Endometrial microvascular endothelial cells (primary cell): ENCODE results near the gene JAM2. TPM values are rescaled to one million over a fixed set of nuclear protein-coding genes. Genes with fewer than 3 reads are reported as not detected.
"Not testable (repeated sequence)": the region's sequence is repeated elsewhere in the genome, so short reads cannot be mapped to it uniquely, and the experiment has no call there.

Experiments
- in situ Hi-C: cut with HindIII; loops from 2 replicates; pipeline ENCODE4 v1.10.0; 2017; ENCODE audit warnings: low sequenced_read_pairs, low pct_unique_long_range_greater_than_20kb; ENCODE audit errors: inconsistent ontology term
- total RNA-seq: library from RNA; depleted of rRNA; stranded (reverse); fragments of >200 nt; gene quantifications from one replicate; pipeline ENCODE4 v1.2.3, GENCODE V29; 2015; ENCODE audit errors: inconsistent ontology term

JAM2 gene
- total RNA-seq, 1 donor from 2014 or later = 3.1 TPM

- in situ Hi-C loops = no loop called here
Measured at GRCh38 chr21:25701529-25701928, 62.5 kb downstream of the JAM2 start.

GRCh38 chr21:25708467-25709065, 69.5 kb downstream of the JAM2 start:
- in situ Hi-C loops = no loop called here

GRCh38 chr21:25709684-25710265, 70.7 kb downstream of the JAM2 start:
- in situ Hi-C loops = no loop called here

- in situ Hi-C loops = no loop called here
Measured at GRCh38 chr21:25710550-25710949, 71.5 kb downstream of the JAM2 start.

- in situ Hi-C loops = not testable (repeated sequence)
Measured at GRCh38 chr21:25714066-25714465, 75.0 kb downstream of the JAM2 start.

- in situ Hi-C loops = no loop called here
Measured at GRCh38 chr21:25717491-25718147, 78.6 kb downstream of the JAM2 start.

GRCh38 chr21:25721987-25722386, 82.9 kb downstream of the JAM2 start:
- in situ Hi-C loops = no loop called here

- in situ Hi-C loops = no loop called here
Measured at GRCh38 chr21:25722631-25723030, 83.6 kb downstream of the JAM2 start.

GRCh38 chr21:25732091-25732760, 93.2 kb downstream of the JAM2 start:
- in situ Hi-C loops = no loop called here

GRCh38 chr21:25733859-25734653, 95.0 kb downstream of the JAM2 start:
- in situ Hi-C loops = no loop called here

GRCh38 chr21:25734654-25734903, 95.5 kb downstream of the JAM2 start:
- in situ Hi-C loops = no loop called here

- in situ Hi-C loops = no loop called here
Measured at GRCh38 chr21:25734904-25735645, 96.0 kb downstream of the JAM2 start, which contains the start of the genes ATP5PF and GABPA. ATP5PF (minus strand) TSS chr21:25734904; CDS start chr21:25729794, 5,110 bp downstream. GABPA (plus strand) TSS chr21:25734972; CDS start chr21:25741599, 6,627 bp downstream.

- in situ Hi-C loops = no loop called here
Measured at GRCh38 chr21:25735646-25736597, 96.9 kb downstream of the JAM2 start.

- in situ Hi-C loops = no loop called here
Measured at GRCh38 chr21:25737421-25737820, 98.4 kb downstream of the JAM2 start.

- in situ Hi-C loops = no loop called here
Measured at GRCh38 chr21:25742900-25743299, 103.8 kb downstream of the JAM2 start.

GRCh38 chr21:25744854-25745253, 105.8 kb downstream of the JAM2 start:
- in situ Hi-C loops = no loop called here

- in situ Hi-C loops = no loop called here
Measured at GRCh38 chr21:25750085-25750484, 111.0 kb downstream of the JAM2 start.

GRCh38 chr21:25752416-25752815, 113.4 kb downstream of the JAM2 start:
- in situ Hi-C loops = no loop called here
